ENCODE results near the gene ARID1B. TPM values are rescaled to one million over a fixed set of nuclear protein-coding genes. Genes with fewer than 3 reads are reported as not detected.

ARID1B gene
- total RNA-seq, 2 donors from 2014 or later = 74.0 to 110 TPM

GRCh38 chr6:156950084-156950483, 172.9 kb downstream of the ARID1B start:
- no peaks in the 10 kb centered on the region for H3K27me3 ChIP-seq (ENCODE audit: control insufficient read depth, insufficient read depth, low read length, poor library complexity, severe bottlenecking)
- no peak overlapping the region for H3K9ac ChIP-seq (ENCODE audit: extremely low read depth, low read length, poor library complexity, severe bottlenecking)
- no peaks in the 10 kb centered on the region for H3K9me3 Mint-ChIP-seq
- no peak for DNase-seq
- WGBS, 2 experiments (ENCODE audit: insufficient coverage in 1 of 2, insufficient read length in 1 of 2) = 95 to 100% methylated on average over 1 to 2 of the region's 2 CpGs
- H3K4me1 ChIP-seq (ENCODE audit: control insufficient read depth, insufficient read depth, low read length) = peaks cover 8% of the 10 kb centered on the region
- H3K4me1 Mint-ChIP-seq = peaks cover 39% of the 10 kb centered on the region
- no peak overlapping the region for H3K27ac Mint-ChIP-seq
- no peaks in the 10 kb centered on the region for H3K27me3 Mint-ChIP-seq (ENCODE audit: insufficient read depth)
- no peak overlapping the region for H3K4me3 Mint-ChIP-seq
- H3K9me3 ChIP-seq (ENCODE audit: control insufficient read depth, low read length) = no peaks in the 10 kb centered on the region
- TF ChIP-seq CTCF (conservative IDR thresholded peaks at IDR 0.05) = no peak
- H3K4me3 ChIP-seq (ENCODE audit: low read length) = no peak overlapping the region
- H3K27ac ChIP-seq (ENCODE audit: low read depth, low read length) = no peak overlapping the region
- no peaks in the 10 kb centered on the region for H3K36me3 Mint-ChIP-seq (ENCODE audit: low read depth)
- no peaks in the 10 kb centered on the region for H3K36me3 ChIP-seq (ENCODE audit: control insufficient read depth, insufficient read depth, low read length)

GRCh38 chr6:156950531-156950930, 173.4 kb downstream of the ARID1B start:
- Histone ChIP-seq H3K4me1 (ENCODE audit: control insufficient read depth, insufficient read depth, low read length) (peaks cover 8% of the 10 kb centered on the region), H3K27ac (ENCODE audit: low read depth, low read length) (no peak overlapping the region), H3K36me3 (ENCODE audit: control insufficient read depth, insufficient read depth, low read length) (no peaks in the 10 kb centered on the region), H3K27me3 (ENCODE audit: control insufficient read depth, insufficient read depth, low read length, poor library complexity, severe bottlenecking) (no peaks in the 10 kb centered on the region), H3K9ac (ENCODE audit: extremely low read depth, low read length, poor library complexity, severe bottlenecking) (no peak overlapping the region), H3K9me3 (ENCODE audit: control insufficient read depth, low read length) (no peaks in the 10 kb centered on the region), H3K4me3 (ENCODE audit: low read length) (no peak overlapping the region)
- no peak for TF ChIP-seq CTCF (conservative IDR thresholded peaks at IDR 0.05)
- 100% methylated on average over 5 of the region's 5 CpGs; no CpG with 5 or more reads in 1 of the 2 experiments for WGBS, 2 experiments (ENCODE audit: insufficient coverage in 1 of 2, insufficient read length in 1 of 2)
- DNase-seq = no peak
- Mint-ChIP-seq H3K4me1 (peaks cover 37% of the 10 kb centered on the region), H3K4me3 (no peak overlapping the region), H3K27me3 (ENCODE audit: insufficient read depth) (no peaks in the 10 kb centered on the region), H3K9me3 (no peaks in the 10 kb centered on the region), H3K27ac (no peak overlapping the region), H3K36me3 (ENCODE audit: low read depth) (no peaks in the 10 kb centered on the region)

- no peaks in the 10 kb centered on the region for H3K9me3 ChIP-seq (ENCODE audit: control insufficient read depth, low read length)
- DNase-seq = no peak
- H3K4me3 ChIP-seq (ENCODE audit: low read length) = no peak overlapping the region
- H3K4me1 ChIP-seq (ENCODE audit: control insufficient read depth, insufficient read depth, low read length) = peaks cover 8% of the 10 kb centered on the region
- Mint-ChIP-seq H3K4me1 (peaks cover 33% of the 10 kb centered on the region), H3K27ac (peak overlapping the region; percentile 55), H3K9me3 (no peaks in the 10 kb centered on the region), H3K4me3 (no peak overlapping the region), H3K36me3 (ENCODE audit: low read depth) (no peaks in the 10 kb centered on the region), H3K27me3 (ENCODE audit: insufficient read depth) (no peaks in the 10 kb centered on the region)
- no peaks in the 10 kb centered on the region for H3K36me3 ChIP-seq (ENCODE audit: control insufficient read depth, insufficient read depth, low read length)
- H3K27me3 ChIP-seq (ENCODE audit: control insufficient read depth, insufficient read depth, low read length, poor library complexity, severe bottlenecking) = no peaks in the 10 kb centered on the region
- no peak for TF ChIP-seq CTCF (conservative IDR thresholded peaks at IDR 0.05)
- WGBS, 2 experiments (ENCODE audit: insufficient coverage in 1 of 2, insufficient read length in 1 of 2) = 88% methylated on average over 5 of the region's 5 CpGs; no CpG with 5 or more reads in 1 of the 2 experiments
- H3K9ac ChIP-seq (ENCODE audit: extremely low read depth, low read length, poor library complexity, severe bottlenecking) = no peak overlapping the region
- peak overlapping the region; percentile 86 for H3K27ac ChIP-seq (ENCODE audit: low read depth, low read length)
These were observed 175.2 kb downstream of the ARID1B start for GRCh38 chr6:156952401-156952800.

Measured in endodermal cell (in vitro differentiated cells).